HG02642 (cell line): Measurements from ENCODE around the gene SWI5.
A peak's percentile ranks its signal among the peaks of the same experiment; 100 is the strongest.
"Not testable (repeated sequence)": the region's sequence is repeated elsewhere in the genome, so short reads cannot be mapped to it uniquely, and the experiment has no call there.

Experiments
- ATAC-seq: cut with Tn5 transposase; IDR thresholded peaks from one replicate; pipeline ENCODE4 v1.9.1; 2021; ENCODE audit warnings: mild to moderate bottlenecking; ENCODE audit not compliant: unreplicated experiment, poor library complexity

The SWI5 gene

GRCh38 chr9:128276008-128276573, at the start of gene SWI5:
TSS of gene SWI5 (plus strand) at chr9:128276276.
- ATAC-seq, result peak; percentile 95

- no peak for ATAC-seq
These were observed 49.7 kb upstream of the SWI5 start for GRCh38 chr9:128226412-128226801.

DNA sequence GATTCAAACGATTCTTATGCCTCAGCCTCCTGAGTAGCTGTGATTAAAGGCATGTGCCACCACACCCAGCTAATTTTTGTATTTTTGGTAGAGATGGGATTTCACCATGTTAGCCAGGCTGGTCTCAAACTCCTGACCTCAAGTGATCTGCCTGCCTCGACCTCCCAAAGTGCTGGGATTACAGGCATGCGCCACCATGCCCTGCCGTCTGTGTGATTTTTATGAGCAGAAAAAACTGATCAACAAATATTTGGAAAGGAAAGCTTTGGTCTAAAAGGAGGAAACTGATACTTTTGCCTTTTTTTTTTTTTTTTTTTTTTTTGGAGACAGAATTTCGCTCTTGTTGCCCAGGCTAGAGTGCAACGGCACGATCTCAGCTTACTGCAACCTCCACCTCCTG, 45.2 kb upstream of the SWI5 start:
- ATAC-seq, result not testable (repeated sequence)

DNA sequence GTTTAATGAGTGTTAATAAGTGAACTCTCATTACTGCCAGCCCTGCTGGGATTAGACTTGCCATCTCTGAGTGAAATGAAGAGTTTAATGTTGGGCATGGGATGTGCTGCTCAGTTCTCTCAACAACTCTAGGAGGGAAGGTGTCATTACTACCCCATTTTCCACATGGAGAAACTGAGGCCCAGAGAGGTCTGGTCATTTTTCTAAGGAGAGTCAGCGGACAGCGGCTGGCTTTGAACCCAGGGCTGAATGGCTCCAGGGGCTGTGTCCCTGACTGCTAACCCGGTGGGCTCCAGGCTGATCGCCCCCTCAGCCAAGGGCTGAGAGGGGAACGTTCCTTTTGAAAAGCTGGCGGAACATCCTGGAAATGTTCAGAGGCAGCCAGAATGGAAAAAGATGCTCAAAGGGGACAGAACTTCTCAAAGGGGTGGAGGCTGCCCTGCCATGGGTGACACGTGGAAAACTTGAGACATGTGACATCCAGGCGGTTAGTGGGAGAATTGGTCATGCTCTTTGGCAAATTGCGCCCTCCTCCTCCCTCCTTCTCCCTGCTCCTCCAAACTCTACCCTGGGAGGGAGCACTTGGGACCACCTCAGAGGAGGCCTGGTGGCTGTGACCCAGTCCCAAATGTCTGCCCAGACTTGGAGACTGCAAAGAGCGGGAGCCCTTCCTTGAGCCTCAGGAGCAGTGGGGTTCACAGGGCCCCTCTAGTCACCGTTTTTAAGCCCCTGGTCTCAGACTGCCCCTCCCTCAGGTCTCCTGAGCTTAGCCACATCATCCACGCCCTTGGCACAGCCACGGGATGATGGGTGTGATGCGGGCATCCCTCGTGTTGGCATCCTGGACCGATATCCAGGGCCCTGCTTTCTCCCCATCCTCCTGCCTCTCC, 44.2 kb upstream of the SWI5 start:
- ATAC-seq, result no peak

- no peak for ATAC-seq
These were observed 43.3 kb upstream of the SWI5 start for GRCh38 chr9:128232528-128233428.

GRCh38 chr9:128233817-128234406, 42.2 kb upstream of the SWI5 start:
- ATAC-seq, result no peak

DNA sequence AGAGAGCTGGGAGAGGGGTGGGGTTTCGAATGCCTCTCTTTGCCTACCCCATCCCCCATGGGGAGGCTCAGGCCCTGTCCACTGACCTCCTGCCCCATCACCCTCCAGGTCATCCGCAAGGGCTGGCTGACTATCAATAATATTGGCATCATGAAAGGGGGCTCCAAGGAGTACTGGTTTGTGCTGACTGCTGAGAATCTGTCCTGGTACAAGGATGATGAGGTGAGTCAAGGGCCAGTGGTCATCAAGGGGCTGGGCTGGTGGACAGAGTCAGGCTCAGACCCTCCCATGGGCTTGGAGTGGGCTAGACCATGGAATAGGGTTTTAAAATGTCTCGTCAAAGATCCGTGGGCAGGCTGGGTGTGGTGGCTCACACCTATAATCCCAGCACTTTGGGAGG, 34.0 kb upstream of the SWI5 start:
- ATAC-seq, result no peak

- ATAC-seq, result no peak
These were observed 33.3 kb upstream of the SWI5 start for GRCh38 chr9:128242828-128243214.

DNA sequence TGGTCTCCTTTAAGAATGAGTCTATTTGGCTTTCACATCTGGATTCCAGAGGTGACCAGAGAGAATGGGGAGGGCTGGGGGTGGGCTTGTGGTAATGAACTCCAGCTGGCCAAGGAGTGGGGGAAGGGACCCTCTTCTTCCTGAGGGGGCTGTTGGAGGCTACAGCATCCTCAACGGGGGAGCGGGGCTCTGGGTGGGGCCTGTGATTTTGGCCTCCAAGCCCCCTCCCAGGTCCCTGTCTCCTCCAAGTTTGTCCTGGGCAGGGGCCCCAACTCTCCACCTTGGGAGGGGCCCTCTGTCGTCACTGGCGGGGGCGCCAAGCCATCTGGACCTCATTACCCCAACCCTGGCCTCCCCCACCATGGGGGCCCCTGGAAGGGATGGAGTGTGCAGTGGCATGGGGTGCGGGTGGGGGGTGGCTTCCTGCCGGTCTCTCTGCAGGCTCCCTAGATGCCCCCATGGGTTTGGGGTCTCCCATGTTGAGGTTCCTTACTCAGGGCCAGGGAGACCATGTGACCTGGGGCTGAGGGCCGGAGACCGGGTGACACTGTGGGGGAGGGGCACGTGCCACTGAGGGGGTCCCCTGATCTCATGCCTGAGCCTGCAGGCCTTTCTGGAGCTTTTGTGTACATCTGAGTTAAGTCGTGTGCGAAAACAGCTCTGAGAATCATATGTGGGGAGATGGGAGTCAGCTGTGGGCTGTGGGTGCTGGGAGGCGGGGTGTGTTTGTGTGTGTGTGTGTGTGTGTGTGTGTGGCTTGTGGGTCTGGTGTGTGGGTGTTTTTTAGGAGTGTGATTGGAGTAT, 32.7 kb upstream of the SWI5 start:
- ATAC-seq, result no peak

DNA sequence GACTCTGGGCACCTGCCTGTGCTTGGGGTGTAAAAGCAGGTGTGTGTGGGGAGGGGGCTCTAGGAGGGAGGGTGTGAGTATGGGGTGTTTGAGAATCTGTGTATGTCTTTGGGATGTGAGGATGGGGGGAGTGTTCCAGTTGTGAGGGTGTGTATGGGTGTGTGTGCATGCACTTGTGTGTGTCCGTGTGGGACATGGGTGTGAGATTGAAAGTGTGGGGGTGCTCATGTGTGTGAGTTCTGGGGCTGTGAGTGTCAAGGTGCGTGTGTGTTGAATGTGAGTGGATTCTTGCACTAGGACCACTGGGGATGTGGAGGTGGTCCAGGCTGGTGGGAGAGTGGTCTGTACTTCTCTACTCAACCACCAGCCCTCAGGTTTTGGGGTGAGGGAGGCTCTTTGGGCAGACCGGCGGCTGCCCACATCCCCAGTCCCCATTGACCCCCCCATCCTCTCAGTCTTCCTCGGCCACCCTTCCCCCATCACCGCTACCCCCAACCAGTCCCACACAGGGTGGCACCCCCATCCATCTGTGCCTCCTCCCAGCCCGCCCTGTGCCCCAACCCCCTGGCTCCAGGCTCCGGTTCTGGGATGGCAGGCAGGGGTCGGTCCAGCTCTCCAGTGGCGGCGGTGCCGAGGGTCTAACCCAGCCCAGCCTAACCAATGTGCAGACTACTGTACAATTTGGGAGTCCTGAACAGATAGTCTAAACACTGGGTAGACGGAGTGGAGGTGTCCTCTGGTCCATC, 31.8 kb upstream of the SWI5 start:
- ATAC-seq, result no peak

GRCh38 chr9:128244837-128245231, 31.2 kb upstream of the SWI5 start:
- no peak for ATAC-seq

GRCh38 chr9:128245421-128246151, 30.5 kb upstream of the SWI5 start:
- no peak for ATAC-seq

- no peak for ATAC-seq
These were observed 29.6 kb upstream of the SWI5 start for GRCh38 chr9:128246471-128246870.

GRCh38 chr9:128247226-128247803, 28.8 kb upstream of the SWI5 start:
- no peak for ATAC-seq

- no peak for ATAC-seq
These were observed 26.5 kb upstream of the SWI5 start for GRCh38 chr9:128249558-128249907.

DNA sequence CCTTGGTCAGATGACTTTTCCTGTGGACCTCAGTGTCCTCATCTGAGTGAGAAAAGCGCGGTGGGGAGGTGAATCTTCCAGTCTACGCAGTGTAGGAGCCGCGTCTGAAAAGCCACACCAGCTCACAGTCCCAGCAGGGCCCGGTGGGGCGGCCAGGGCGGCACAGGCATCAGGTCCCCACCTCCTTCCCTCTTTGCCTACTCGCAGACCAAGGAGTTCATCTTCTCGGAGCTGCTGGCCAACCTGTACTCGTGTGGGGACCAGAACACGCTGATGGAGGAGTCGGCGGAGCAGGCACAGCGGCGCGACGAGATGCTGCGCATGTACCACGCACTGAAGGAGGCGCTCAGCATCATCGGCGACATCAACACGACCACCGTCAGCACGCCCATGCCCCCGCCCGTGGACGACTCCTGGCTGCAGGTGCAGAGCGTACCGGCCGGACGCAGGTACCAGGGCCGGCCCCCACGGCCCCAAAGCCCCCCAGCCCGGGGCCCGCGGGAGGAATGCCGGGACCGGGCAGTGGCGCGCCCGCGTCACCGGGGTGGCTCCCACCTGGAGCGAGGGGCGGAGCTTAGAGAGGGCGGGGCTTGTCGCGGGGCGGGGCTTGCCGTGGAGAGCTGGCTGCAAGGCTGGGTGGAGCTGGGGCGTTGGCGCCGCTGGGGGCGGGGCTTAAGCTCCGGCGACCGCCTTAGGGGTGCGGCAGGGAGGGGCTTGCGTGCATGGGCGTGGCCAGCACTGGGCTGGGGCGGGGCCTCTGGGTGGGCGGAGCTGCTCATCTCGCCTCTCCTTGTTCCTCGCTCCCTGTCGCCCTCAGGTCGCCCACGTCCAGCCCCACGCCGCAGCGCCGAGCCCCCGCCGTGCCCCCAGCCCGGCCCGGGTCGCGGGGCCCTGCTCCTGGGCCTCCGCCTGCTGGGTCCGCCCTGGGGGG, 25.9 kb upstream of the SWI5 start:
- ATAC-seq, result peak; percentile 85
